ENCODE results near the gene PROZ. TPM values are rescaled to one million over a fixed set of nuclear protein-coding genes. Genes with fewer than 3 reads are reported as not detected.
"Not testable (repeated sequence)": the region's sequence is repeated elsewhere in the genome, so short reads cannot be mapped to it uniquely, and the experiment has no call there.

PROZ gene
- polyA plus RNA-seq, 1 donor = 2.3 TPM

GRCh38 chr13:113155982-113156655 is 2.3 kb upstream of the PROZ start:
- DNase-seq = no peak

- DNase-seq = no peak
These were observed 1.1 kb upstream of the PROZ start for GRCh38 chr13:113157206-113157928.

DNA sequence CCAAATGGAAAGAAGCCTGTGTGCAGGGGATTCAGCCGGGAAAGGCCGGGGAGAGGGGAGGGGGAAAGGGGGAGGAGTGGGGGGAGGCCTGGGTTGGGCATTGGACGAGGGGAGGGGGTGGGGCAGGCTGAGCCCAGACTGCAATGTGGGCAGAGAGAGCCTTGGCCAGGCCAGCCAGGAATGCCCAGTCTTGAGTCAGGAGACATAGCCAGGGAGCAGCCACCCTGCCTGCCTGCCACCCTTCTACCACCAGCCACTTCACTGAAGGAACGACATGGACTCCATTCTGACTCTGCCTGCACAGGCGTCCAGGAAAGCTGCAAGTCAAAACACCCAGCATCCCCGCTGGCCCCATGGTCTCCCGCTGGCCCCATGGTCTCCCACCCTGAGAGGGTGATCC is 498 bp downstream of the PROZ start:
- no peak for DNase-seq

- no peak for DNase-seq
These were observed 1.3 kb downstream of the PROZ start for GRCh38 chr13:113159701-113160100.

DNA sequence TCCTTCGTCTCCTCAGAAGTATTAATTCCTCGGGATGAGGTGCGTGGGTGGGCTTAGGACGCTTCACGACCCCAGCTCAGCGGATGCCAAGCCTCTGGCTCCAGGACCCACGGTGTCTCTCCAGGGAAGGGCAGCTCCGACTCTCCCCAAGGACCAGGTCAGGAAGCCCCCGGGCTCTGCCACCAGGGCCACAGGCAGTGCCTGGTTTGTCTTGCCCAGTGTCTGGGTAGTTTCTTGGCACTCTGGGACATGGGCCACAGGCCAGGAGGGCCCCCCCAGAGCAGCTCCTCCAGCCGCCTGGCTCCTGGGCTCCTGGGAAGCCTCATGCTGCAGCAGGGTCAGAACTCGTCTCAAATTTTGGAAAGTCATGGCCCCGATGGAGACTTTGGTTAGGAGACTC is 2.5 kb downstream of the PROZ start:
- DNase-seq = no peak

DNA sequence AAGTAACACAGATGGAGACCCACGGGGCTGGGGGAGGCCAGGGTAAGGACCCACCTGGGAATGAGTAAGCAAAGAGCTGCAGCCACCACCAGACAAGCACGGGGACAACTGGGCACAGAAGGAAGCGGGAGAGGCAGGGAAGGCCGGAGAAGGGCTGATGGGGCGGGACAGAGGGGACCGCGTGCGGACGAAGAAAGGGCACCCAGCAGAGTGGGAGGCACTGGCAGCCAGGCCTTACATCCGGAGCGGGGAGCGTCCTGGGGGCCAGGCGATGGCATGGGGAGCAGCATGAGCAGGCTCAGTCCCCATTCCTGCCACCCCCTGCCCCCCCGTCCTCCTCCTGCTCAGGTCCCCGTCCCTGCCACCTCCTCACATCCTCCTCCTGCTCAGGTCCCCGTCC is 3.0 kb downstream of the PROZ start:
- no peak for DNase-seq

DNA sequence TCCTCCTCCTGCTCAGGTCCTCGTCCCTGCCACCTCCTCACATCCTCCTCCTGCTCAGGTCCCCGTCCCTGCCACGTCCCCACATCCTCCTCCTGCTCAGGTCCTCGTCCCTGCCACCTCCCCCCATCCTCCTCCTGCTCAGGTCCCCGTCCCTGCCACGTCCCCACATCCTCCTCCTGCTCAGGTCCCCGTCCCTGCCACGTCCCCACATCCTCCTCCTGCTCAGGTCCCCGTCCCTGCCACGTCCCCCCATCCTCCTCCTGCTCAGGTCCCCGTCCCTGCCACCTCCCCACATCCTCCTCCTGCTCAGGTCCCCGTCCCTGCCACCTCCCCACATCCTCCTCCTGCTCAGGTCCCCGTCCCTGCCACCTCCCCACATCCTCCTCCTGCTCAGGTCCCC is 3.5 kb downstream of the PROZ start:
- not testable (repeated sequence) for DNase-seq

GRCh38 chr13:113162783-113163685 is 4.6 kb downstream of the PROZ start:
- DNase-seq = no peak

GRCh38 chr13:113164492-113164891 is 6.0 kb downstream of the PROZ start:
- DNase-seq = no peak

GRCh38 chr13:113166266-113166665 is 7.8 kb downstream of the PROZ start:
- no peak for DNase-seq

- no peak for DNase-seq
These were observed 8.2 kb downstream of the PROZ start for GRCh38 chr13:113166681-113167080.

DNA sequence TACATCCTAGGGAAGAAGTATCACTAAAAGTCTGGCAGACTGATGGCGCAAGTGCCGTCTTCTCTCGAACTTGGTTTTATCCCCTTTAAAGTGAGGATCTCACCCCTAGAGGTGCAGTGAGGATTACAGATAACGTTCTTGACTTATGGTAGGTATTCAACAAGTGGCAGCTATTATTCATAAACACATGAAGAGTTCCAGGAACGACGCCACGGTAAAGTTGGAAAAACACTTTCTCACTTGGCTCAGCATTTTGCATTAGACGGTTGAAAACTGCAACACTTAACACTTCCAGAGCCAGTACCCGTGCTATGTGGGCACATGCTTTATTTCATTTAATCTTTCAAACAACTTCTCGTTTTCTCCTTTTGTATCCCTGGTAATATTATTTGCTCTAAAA is 8.7 kb downstream of the PROZ start:
- DNase-seq = no peak

GRCh38 chr13:113167575-113167974 is 9.1 kb downstream of the PROZ start:
- no peak for DNase-seq

- DNase-seq = no peak
These were observed 9.8 kb downstream of the PROZ start for GRCh38 chr13:113168211-113168610.

DNA sequence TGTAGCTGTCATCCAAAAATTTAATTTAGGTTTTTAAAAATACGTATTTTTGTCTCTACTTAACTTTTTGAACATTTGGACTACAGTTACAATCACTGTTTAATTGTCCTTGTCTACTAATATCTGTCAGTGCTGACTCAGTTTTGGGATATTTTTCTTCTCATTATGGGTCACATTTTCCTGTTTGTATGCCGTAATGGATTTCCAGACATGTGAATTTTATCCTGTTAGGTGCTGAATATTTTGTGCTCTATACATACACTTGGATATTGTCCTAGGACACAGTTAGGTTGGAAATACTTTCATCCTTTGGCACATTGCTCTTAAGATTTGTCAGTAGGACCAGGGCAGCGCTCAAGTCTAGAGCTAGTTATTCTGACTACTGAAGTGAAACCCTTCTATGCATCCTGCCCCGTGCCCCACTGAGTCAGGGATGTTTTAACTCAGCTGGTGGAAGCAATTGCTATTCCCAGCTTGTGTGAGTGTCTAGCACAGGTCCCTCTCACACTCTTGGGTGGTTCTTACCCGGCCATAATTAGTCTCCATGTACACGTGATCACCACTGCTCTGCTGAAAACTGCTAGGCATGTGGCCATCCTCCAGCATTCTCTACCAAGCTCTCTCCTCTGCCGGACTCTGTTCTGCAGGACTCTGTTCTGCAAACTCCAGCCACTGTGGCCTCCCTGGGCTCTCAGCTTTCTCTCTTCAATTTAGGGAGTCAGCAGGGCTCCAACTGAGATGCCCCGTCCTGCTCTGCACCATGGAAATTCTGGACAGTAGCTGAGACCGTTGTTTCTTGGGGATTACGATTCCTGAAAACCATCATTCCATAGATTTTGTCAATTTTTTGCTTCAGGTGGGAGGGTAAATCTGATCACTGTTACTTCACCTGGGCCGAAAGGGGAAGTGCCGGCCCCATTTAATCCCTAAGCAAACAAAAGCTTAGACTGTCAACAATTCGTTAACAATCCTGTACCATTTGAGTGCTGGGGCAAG is 11.1 kb downstream of the PROZ start:
- DNase-seq = no peak

DNA sequence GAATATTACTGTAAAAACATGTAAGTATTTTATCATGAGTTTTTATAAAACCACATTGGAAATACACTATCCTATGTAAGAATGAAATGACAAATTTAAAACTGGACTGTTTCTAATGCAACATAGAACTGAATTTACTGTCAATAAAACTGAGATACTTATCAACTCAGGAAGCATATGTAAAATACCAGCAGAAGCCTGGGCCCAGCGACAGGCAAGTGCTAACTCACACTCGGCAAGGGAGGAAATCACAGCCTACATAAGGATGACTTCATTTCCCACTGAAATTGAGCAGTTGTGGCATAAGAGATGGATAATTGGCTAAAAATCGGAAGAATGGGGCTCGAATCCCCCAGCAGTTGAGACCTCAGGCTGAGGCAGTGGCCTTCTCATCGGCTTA is 12.1 kb downstream of the PROZ start:
- DNase-seq = no peak

GRCh38 chr13:113171250-113172125 is 13.0 kb downstream of the PROZ start:
- no peak for DNase-seq

DNA sequence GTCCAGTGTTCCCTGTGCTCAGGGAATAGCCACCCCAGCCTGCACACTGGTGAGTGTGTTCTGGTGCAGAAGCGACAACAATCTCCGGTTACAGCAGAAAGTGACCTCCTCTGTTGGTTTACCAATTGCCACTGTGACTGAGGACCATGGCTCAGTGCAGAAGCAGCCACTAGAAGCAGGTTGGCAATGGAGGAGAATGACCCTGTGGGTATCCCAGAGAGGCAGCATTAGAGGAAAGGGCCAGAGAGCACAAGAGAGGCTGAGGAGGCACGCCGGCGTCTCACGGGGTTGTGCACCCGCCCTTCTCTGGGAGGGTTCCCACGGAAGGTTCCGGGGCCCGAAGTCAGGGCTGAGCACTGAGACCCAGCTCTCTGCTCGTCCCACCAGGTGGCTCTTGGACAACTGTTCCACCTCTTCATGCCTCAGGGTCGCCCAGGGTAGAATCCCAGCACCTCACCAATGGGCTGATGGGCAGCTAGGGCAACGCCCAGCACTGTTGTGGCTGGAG is 14.0 kb downstream of the PROZ start:
- DNase-seq = no peak

- DNase-seq = no peak
These were observed 17.8 kb downstream of the PROZ start for GRCh38 chr13:113176280-113176679.

- DNase-seq = no peak
These were observed 18.4 kb downstream of the PROZ start for GRCh38 chr13:113176822-113177221.

Data from left kidney (tissue), 2 donors.